Measurements from ENCODE around the gene TIMM23B.
"Not testable (repeated sequence)": the region's sequence is repeated elsewhere in the genome, so short reads cannot be mapped to it uniquely, and the experiment has no call there.

Gene TIMM23B

DNA sequence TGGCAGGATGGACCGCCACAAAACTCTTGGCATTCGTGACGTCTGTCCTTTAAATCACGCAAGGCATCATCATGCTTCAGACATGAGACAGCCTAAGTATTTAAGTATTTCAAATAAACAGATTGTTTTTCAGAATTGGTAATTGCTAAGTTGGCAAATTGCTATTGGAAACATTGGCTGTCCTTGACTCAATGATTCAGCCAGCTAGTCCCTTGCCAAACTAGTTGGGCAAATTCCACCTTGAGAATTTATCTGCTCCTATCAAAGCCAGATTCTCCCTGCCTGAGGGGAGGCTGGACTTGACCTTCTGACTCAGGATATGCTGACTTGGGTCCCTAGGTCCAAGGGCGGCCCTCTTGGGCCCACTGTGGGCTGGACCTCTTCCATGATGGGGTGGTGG is 75.8 kb downstream of the TIMM23B start:
- H3K4me1 ChIP-seq (ENCODE audit: control extremely low read depth in 1 of 4, control insufficient read depth in 4 of 4, insufficient read depth in 4 of 4, low read length in 3 of 4); H3K27me3 ChIP-seq (replicated peaks in 2 of 5; ENCODE audit: control insufficient read depth in 4 of 5, insufficient read depth in 5 of 5, low read length in 4 of 5); CTCF ChIA-PET; DNase-seq; H3K9me3 ChIP-seq (ENCODE audit: control extremely low read depth in 1 of 5, control insufficient read depth in 4 of 5, insufficient read depth in 2 of 5, low read depth in 1 of 5, low read length in 4 of 5); H3K36me3 ChIP-seq (ENCODE audit: control insufficient read depth in 4 of 4, insufficient read depth in 4 of 4, low read length in 3 of 4); H3K27ac ChIP-seq (ENCODE audit: insufficient read depth in 1 of 2, low read depth in 1 of 2, low read length in 2 of 2, poor library complexity in 1 of 2, severe bottlenecking in 2 of 2); H3K4me3 ChIP-seq (ENCODE audit: control insufficient read depth in 1 of 7, extremely low read depth in 1 of 7, insufficient read depth in 4 of 7, low read depth in 2 of 7, low read length in 6 of 7); POLR2A ChIA-PET: not testable (repeated sequence)
- no CpG with 5 or more reads among the region's 5 CpGs for whole genome bisulfite sequencing (ENCODE audit: insufficient coverage)

DNA sequence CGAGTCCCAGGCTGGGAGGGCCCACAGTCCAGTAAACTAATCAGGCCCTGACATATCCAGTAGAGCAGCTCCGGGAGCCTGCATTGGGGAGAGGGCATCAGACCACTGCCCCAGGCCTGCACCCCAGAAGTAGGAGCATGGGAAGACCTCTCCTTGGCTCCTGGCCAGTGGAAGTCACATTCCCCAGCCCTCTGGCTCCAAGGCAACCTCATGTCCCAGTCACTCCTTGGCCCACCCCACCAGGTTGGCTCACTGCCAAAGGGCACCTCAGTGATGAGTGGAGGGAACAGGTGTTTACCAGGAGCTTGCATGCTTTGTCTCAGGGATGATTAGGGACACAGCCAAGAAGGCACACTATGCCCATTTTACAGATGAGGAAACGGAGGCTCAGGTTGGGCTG is 77.4 kb downstream of the TIMM23B start:
- H3K4me3 ChIP-seq (ENCODE audit: control insufficient read depth in 1 of 7, extremely low read depth in 1 of 7, insufficient read depth in 4 of 7, low read depth in 2 of 7, low read length in 6 of 7); H3K9me3 ChIP-seq (ENCODE audit: control extremely low read depth in 1 of 5, control insufficient read depth in 4 of 5, insufficient read depth in 2 of 5, low read depth in 1 of 5, low read length in 4 of 5); CTCF ChIA-PET; H3K27me3 ChIP-seq (replicated peaks in 2 of 5; ENCODE audit: control insufficient read depth in 4 of 5, insufficient read depth in 5 of 5, low read length in 4 of 5); H3K4me1 ChIP-seq (ENCODE audit: control extremely low read depth in 1 of 4, control insufficient read depth in 4 of 4, insufficient read depth in 4 of 4, low read length in 3 of 4); H3K36me3 ChIP-seq (ENCODE audit: control insufficient read depth in 4 of 4, insufficient read depth in 4 of 4, low read length in 3 of 4); H3K27ac ChIP-seq (ENCODE audit: insufficient read depth in 1 of 2, low read depth in 1 of 2, low read length in 2 of 2, poor library complexity in 1 of 2, severe bottlenecking in 2 of 2); DNase-seq; POLR2A ChIA-PET: not testable (repeated sequence)
- 100% methylated on average over 3 of the region's 3 CpGs for WGBS (ENCODE audit: insufficient coverage)

DNA sequence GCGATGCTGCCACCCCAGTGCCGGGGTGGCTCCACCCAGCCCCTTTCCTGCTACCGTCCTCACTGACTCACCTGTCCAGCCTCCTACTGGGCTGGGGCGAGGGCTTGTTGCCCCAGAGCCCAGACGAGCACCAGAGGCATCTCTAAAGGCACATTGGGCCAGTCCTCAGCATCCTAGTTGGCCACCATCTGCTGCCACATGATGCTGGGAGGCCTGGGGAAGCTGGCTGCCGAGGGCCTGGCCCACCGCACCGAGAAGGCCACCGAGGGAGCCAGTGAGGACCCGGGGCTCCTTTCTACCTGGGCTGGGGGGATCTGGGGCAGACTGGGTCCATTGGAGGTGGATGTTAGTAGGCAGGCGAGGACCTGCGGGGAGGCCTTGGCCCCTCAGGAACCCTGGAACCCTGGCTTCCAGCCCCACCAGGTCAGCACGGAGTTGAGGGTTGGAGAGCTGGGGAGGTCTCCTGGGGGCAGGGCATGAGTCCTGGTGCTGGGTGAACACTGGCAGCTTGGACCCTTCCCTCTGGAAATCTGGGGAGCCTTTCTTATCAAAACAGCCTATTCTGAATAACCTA is 78.7 kb downstream of the TIMM23B start:
- CTCF ChIA-PET; DNase-seq; H3K9me3 ChIP-seq (ENCODE audit: control extremely low read depth in 1 of 5, control insufficient read depth in 4 of 5, insufficient read depth in 2 of 5, low read depth in 1 of 5, low read length in 4 of 5); H3K27ac ChIP-seq (ENCODE audit: insufficient read depth in 1 of 2, low read depth in 1 of 2, low read length in 2 of 2, poor library complexity in 1 of 2, severe bottlenecking in 2 of 2); H3K4me3 ChIP-seq (ENCODE audit: control insufficient read depth in 1 of 7, extremely low read depth in 1 of 7, insufficient read depth in 4 of 7, low read depth in 2 of 7, low read length in 6 of 7); H3K36me3 ChIP-seq (ENCODE audit: control insufficient read depth in 4 of 4, insufficient read depth in 4 of 4, low read length in 3 of 4); H3K4me1 ChIP-seq (ENCODE audit: control extremely low read depth in 1 of 4, control insufficient read depth in 4 of 4, insufficient read depth in 4 of 4, low read length in 3 of 4): not testable (repeated sequence)
- H3K27me3 ChIP-seq (replicated peaks in 2 of 5; ENCODE audit: control insufficient read depth in 4 of 5, insufficient read depth in 5 of 5, low read length in 4 of 5), result peaks cover 0 to 15% (median 2%) of the 10 kb centered on the region in 5 experiments
- POLR2A ChIA-PET, result interaction anchor here (0.5 kb wide), 1 partner anchor 9 kb away, joined by 3 read pairs; no protein-coding TSS in a partner anchor
- WGBS (ENCODE audit: insufficient coverage), result 95% methylated on average over 5 of the region's 13 CpGs

DNA sequence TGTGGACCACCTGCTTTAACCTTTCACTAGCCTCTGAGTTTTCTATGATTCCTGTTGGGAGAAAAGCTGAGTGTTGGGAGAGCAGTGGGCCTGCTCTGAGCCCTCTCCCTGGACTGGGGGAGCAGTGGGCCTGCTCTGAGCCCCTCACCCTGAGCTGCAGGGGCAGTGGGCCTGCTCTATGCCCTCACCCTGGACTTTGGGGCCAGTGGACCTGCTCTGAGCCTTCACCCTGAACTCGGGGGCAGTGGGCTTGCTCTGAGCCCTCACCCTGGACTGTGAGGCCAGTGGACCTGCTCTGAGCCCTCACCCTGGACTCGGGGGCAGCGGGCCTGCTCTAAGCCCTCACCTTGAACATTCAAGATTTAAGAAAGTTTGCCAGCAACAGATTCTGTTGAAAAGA is 79.8 kb downstream of the TIMM23B start:
- DNase-seq, result no peak
- Histone ChIP-seq H3K9me3 (ENCODE audit: control extremely low read depth in 1 of 5, control insufficient read depth in 4 of 5, insufficient read depth in 2 of 5, low read depth in 1 of 5, low read length in 4 of 5) (no peaks in the 10 kb centered on the region), H3K27ac (ENCODE audit: insufficient read depth in 1 of 2, low read depth in 1 of 2, low read length in 2 of 2, poor library complexity in 1 of 2, severe bottlenecking in 2 of 2) (no peak overlapping the region), H3K36me3 (ENCODE audit: control insufficient read depth in 4 of 4, insufficient read depth in 4 of 4, low read length in 3 of 4) (no peaks in the 10 kb centered on the region), H3K27me3 (replicated peaks in 2 of 5; ENCODE audit: control insufficient read depth in 4 of 5, insufficient read depth in 5 of 5, low read length in 4 of 5) (peaks cover 0 to 26% (median 5%) of the 10 kb centered on the region in 5 experiments), H3K4me1 (ENCODE audit: control extremely low read depth in 1 of 4, control insufficient read depth in 4 of 4, insufficient read depth in 4 of 4, low read length in 3 of 4) (no peaks in the 10 kb centered on the region), H3K4me3 (ENCODE audit: control insufficient read depth in 1 of 7, extremely low read depth in 1 of 7, insufficient read depth in 4 of 7, low read depth in 2 of 7, low read length in 6 of 7) (no peak overlapping the region)
- WGBS (ENCODE audit: insufficient coverage), result 73% methylated on average over 3 of the region's 3 CpGs
- ChIA-PET POLR2A (no interaction called here), CTCF (no interaction called here)

Data from common myeloid progenitor, CD34-positive (primary cell).